Measurements from ENCODE around the gene ANXA11. TPM values are rescaled to one million over a fixed set of nuclear protein-coding genes. Genes with fewer than 3 reads are reported as not detected.

The ANXA11 gene
- total RNA-seq, 2 experiments from 2014 or later = 249 to 277 TPM

- ChIA-PET POLR2A (no interaction called here), CTCF (no interaction called here)
- no peaks in the 10 kb centered on the region for H3K9me3 Mint-ChIP-seq (ENCODE audit: insufficient read depth)
- H3K36me3 Mint-ChIP-seq (ENCODE audit: low read depth) = peaks cover 10% of the 10 kb centered on the region
- no peak for DNase-seq
- H3K4me3 Mint-ChIP-seq = no peak overlapping the region
- ATAC-seq = no peak
- H3K4me1 Mint-ChIP-seq (ENCODE audit: low read depth) = peaks cover 4% of the 10 kb centered on the region
- no peaks in the 10 kb centered on the region for H3K27me3 Mint-ChIP-seq (ENCODE audit: low read depth)
- H3K27ac Mint-ChIP-seq = no peak overlapping the region
Measured at GRCh38 chr10:80171248-80171660, 34.1 kb downstream of the ANXA11 start.

DNA sequence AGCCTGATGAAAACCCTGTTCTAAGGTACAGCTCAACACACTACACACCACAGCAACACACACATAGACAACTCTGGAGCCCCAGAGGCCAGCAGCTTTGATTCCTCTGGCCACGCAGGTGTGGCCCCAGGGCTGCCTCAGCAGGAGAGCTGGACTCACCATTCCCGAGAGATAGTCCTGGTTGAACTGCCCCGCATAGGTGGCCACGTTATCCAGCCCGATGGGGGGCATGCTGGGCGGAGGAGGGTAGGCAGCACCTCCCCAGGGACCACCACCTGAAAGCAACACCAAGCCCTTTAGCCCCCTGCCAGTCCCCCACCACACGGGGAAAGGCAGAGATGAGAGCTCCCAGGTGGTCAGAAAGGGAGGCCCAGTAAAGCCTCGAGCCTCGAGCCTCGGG is 34.7 kb downstream of the ANXA11 start:
- Mint-ChIP-seq H3K27ac (no peak overlapping the region), H3K27me3 (ENCODE audit: low read depth) (no peaks in the 10 kb centered on the region), H3K36me3 (ENCODE audit: low read depth) (peaks cover 13% of the 10 kb centered on the region), H3K4me3 (no peak overlapping the region), H3K9me3 (ENCODE audit: insufficient read depth) (no peaks in the 10 kb centered on the region), H3K4me1 (ENCODE audit: low read depth) (peaks cover 4% of the 10 kb centered on the region)
- POLR2A ChIA-PET = no interaction called here
- ATAC-seq (no peak), DNase-seq (no peak)
- CTCF ChIA-PET = no interaction called here

DNA sequence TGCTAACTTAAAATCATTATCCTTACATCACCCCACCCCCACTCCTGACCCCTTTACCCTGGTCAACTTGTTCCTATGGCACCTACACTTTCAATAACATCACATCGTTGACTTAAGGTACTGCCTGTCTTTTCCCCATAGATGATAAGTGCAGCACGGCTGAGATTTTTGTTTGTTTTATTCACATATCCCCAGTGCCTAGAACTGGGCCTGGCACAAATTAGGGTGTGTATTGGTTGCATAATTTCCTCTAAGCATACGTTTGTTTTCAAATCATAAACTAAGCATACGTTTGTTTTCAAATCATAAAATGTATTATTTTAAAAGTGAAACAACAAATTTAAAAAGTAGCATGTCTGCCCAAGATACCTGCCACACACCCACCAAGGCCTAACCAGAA is 35.3 kb downstream of the ANXA11 start:
- Mint-ChIP-seq H3K27me3 (ENCODE audit: low read depth) (no peaks in the 10 kb centered on the region), H3K4me1 (ENCODE audit: low read depth) (peaks cover 4% of the 10 kb centered on the region), H3K27ac (peak overlapping the region; percentile 62), H3K4me3 (no peak overlapping the region), H3K36me3 (ENCODE audit: low read depth) (peaks cover 15% of the 10 kb centered on the region), H3K9me3 (ENCODE audit: insufficient read depth) (no peaks in the 10 kb centered on the region)
- ChIA-PET CTCF (no interaction called here), POLR2A (no interaction called here)
- no peak for DNase-seq
- ATAC-seq = no peak

- Mint-ChIP-seq H3K36me3 (ENCODE audit: low read depth) (peaks cover 15% of the 10 kb centered on the region), H3K27ac (no peak overlapping the region), H3K4me3 (no peak overlapping the region), H3K4me1 (ENCODE audit: low read depth) (peaks cover 4% of the 10 kb centered on the region), H3K9me3 (ENCODE audit: insufficient read depth) (no peaks in the 10 kb centered on the region), H3K27me3 (ENCODE audit: low read depth) (no peaks in the 10 kb centered on the region)
- peak; percentile 31 for ATAC-seq
- ChIA-PET POLR2A (interaction anchor here (1.0 kb wide), 1 partner anchor 31 kb away, joined by 3 read pairs; no protein-coding TSS in a partner anchor), CTCF (interaction anchor here (0.6 kb wide), 1 partner anchor 84 kb away, joined by 3 read pairs; no protein-coding TSS in a partner anchor)
- DNase-seq = no peak
Measured at GRCh38 chr10:80168679-80169380, 36.5 kb downstream of the ANXA11 start.

- no peak for ATAC-seq
- no peak for DNase-seq
- H3K27me3 Mint-ChIP-seq (ENCODE audit: low read depth) = no peaks in the 10 kb centered on the region
- no peaks in the 10 kb centered on the region for H3K9me3 Mint-ChIP-seq (ENCODE audit: insufficient read depth)
- peaks cover 4% of the 10 kb centered on the region for H3K4me1 Mint-ChIP-seq (ENCODE audit: low read depth)
- no peak overlapping the region for H3K27ac Mint-ChIP-seq
- H3K4me3 Mint-ChIP-seq = no peak overlapping the region
- peaks cover 22% of the 10 kb centered on the region for H3K36me3 Mint-ChIP-seq (ENCODE audit: low read depth)
- CTCF ChIA-PET = no interaction called here
- POLR2A ChIA-PET = interaction anchor here (1.0 kb wide), 2 partner anchors 11 to 32 kb away, joined by 3 read pairs; no protein-coding TSS in a partner anchor
Measured at GRCh38 chr10:80168162-80168511, 37.2 kb downstream of the ANXA11 start.

- no peak for DNase-seq
- Mint-ChIP-seq H3K4me3 (no peak overlapping the region), H3K27me3 (ENCODE audit: low read depth) (no peaks in the 10 kb centered on the region), H3K27ac (no peak overlapping the region), H3K36me3 (ENCODE audit: low read depth) (peaks cover 26% of the 10 kb centered on the region), H3K9me3 (ENCODE audit: insufficient read depth) (no peaks in the 10 kb centered on the region), H3K4me1 (ENCODE audit: low read depth) (peaks cover 4% of the 10 kb centered on the region)
- ChIA-PET CTCF (no interaction called here), POLR2A (interaction anchor here (1.0 kb wide), 2 partner anchors 11 to 33 kb away, joined by 3 read pairs; no protein-coding TSS in a partner anchor)
- ATAC-seq = no peak
Measured at GRCh38 chr10:80167471-80168161, 37.7 kb downstream of the ANXA11 start.

GRCh38 chr10:80166581-80167470 is 38.5 kb downstream of the ANXA11 start:
- peaks cover 4% of the 10 kb centered on the region for H3K4me1 Mint-ChIP-seq (ENCODE audit: low read depth)

GRCh38 chr10:80165173-80165572 is 40.2 kb downstream of the ANXA11 start:
- peaks cover 5% of the 10 kb centered on the region for H3K4me1 Mint-ChIP-seq (ENCODE audit: low read depth)
- POLR2A ChIA-PET = no interaction called here
- peak overlapping the region; percentile 20 for H3K27ac Mint-ChIP-seq
- CTCF ChIA-PET = interaction anchor here (0.6 to 1.7 kb wide), 2 partner anchors 21 to 38 kb away, joined by 3 to 5 read pairs; no protein-coding TSS in a partner anchor
- ATAC-seq = no peak
- H3K9me3 Mint-ChIP-seq (ENCODE audit: insufficient read depth) = no peaks in the 10 kb centered on the region
- no peak overlapping the region for H3K4me3 Mint-ChIP-seq
- no peaks in the 10 kb centered on the region for H3K27me3 Mint-ChIP-seq (ENCODE audit: low read depth)
- no peak for DNase-seq
- H3K36me3 Mint-ChIP-seq (ENCODE audit: low read depth) = peaks cover 49% of the 10 kb centered on the region

More at GRCh38 chr10:80166581-80167470, 38.5 kb downstream of the ANXA11 start:
- CTCF ChIA-PET = interaction anchor here (0.7 to 1.0 kb wide), 2 partner anchors 20 to 56 kb away, joined by 3 read pairs; no protein-coding TSS in a partner anchor
- ATAC-seq (no peak), DNase-seq (no peak)
- Mint-ChIP-seq H3K27ac (no peak overlapping the region), H3K27me3 (ENCODE audit: low read depth) (no peaks in the 10 kb centered on the region), H3K36me3 (ENCODE audit: low read depth) (peaks cover 32% of the 10 kb centered on the region), H3K9me3 (ENCODE audit: insufficient read depth) (no peaks in the 10 kb centered on the region), H3K4me3 (no peak overlapping the region)
- POLR2A ChIA-PET = interaction anchor here (1.0 kb wide), 1 partner anchor 10 kb away, joined by 3 read pairs; no protein-coding TSS in a partner anchor

DNA sequence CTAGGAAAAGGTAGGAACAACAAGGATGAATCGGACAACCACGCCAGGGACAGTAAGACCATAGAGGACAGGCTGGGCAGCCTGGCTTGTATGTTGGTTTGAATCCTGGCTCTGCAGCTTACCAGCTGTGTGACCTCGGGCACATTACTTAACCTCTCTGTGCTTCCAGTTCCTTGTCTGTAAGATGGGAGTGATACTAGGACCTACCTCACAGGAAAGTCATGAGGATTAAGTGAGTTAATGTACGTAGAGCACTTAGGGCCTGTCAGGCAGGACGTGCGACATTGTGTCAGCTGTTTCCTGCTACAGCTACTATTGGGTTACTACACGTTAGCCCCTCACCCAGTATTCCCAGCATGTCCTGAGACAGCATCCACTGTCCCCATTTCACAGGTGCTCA is 40.7 kb downstream of the ANXA11 start:
- H3K9me3 Mint-ChIP-seq (ENCODE audit: insufficient read depth) = no peaks in the 10 kb centered on the region
- DNase-seq (no peak), ATAC-seq (no peak)
- H3K27ac Mint-ChIP-seq = no peak overlapping the region
- no peaks in the 10 kb centered on the region for H3K27me3 Mint-ChIP-seq (ENCODE audit: low read depth)
- H3K36me3 Mint-ChIP-seq (ENCODE audit: low read depth) = peaks cover 51% of the 10 kb centered on the region
- ChIA-PET POLR2A (no interaction called here), CTCF (interaction anchor here (1.7 kb wide), 1 partner anchor 39 kb away, joined by 5 read pairs; no protein-coding TSS in a partner anchor)
- no peak overlapping the region for H3K4me3 Mint-ChIP-seq
- peaks cover 3% of the 10 kb centered on the region for H3K4me1 Mint-ChIP-seq (ENCODE audit: low read depth)

GRCh38 chr10:80163741-80164341 is 41.5 kb downstream of the ANXA11 start:
- Mint-ChIP-seq H3K9me3 (ENCODE audit: insufficient read depth) (no peaks in the 10 kb centered on the region), H3K36me3 (ENCODE audit: low read depth) (peaks cover 54% of the 10 kb centered on the region), H3K27me3 (ENCODE audit: low read depth) (no peaks in the 10 kb centered on the region), H3K27ac (no peak overlapping the region), H3K4me1 (ENCODE audit: low read depth) (peaks cover 7% of the 10 kb centered on the region), H3K4me3 (no peak overlapping the region)
- ChIA-PET POLR2A (no interaction called here), CTCF (interaction anchor here (1.7 kb wide), 1 partner anchor 40 kb away, joined by 5 read pairs; no protein-coding TSS in a partner anchor)
- DNase-seq (no peak), ATAC-seq (no peak)

Measured in activated CD8-positive, alpha-beta T cell treated with anti-CD3 and anti-CD28 coated beads, Interleukin-2, amount 10 ng/mL, durations not matched to agents 7 days and 5 days (primary cell).